Measurements from ENCODE around the gene ELOVL2. TPM values are rescaled to one million over a fixed set of nuclear protein-coding genes. Genes with fewer than 3 reads are reported as not detected.
A peak's percentile ranks its signal among the peaks of the same experiment; 100 is the strongest.

ELOVL2 gene
- total RNA-seq, 1 donor from 2014 or later = 57.0 TPM

GRCh38 chr6:11039040-11039439 is 5.1 kb downstream of the ELOVL2 start:
- no peaks in the 10 kb centered on the region for H3K27me3 Mint-ChIP-seq (ENCODE audit: unreplicated experiment)
- TF ChIP-seq CTCF (IDR thresholded peaks at IDR 0.05) = no peak
- H3K9me3 Mint-ChIP-seq (ENCODE audit: unreplicated experiment) = no peaks in the 10 kb centered on the region
- H3K4me1 Mint-ChIP-seq (ENCODE audit: unreplicated experiment) = peaks cover 56% of the 10 kb centered on the region
- no peak for DNase-seq (ENCODE audit: extremely low spot score, unreplicated experiment)
- H3K4me3 Mint-ChIP-seq (ENCODE audit: unreplicated experiment) = no peak overlapping the region
- H3K36me3 Mint-ChIP-seq (ENCODE audit: unreplicated experiment) = no peaks in the 10 kb centered on the region
- peak overlapping the region; percentile 90 for H3K27ac Mint-ChIP-seq (ENCODE audit: unreplicated experiment)

GRCh38 chr6:11036977-11037430 is 7.1 kb downstream of the ELOVL2 start:
- Mint-ChIP-seq H3K27me3 (ENCODE audit: unreplicated experiment) (no peaks in the 10 kb centered on the region), H3K36me3 (ENCODE audit: unreplicated experiment) (no peaks in the 10 kb centered on the region)
- TF ChIP-seq CTCF (IDR thresholded peaks at IDR 0.05) = no peak

DNA sequence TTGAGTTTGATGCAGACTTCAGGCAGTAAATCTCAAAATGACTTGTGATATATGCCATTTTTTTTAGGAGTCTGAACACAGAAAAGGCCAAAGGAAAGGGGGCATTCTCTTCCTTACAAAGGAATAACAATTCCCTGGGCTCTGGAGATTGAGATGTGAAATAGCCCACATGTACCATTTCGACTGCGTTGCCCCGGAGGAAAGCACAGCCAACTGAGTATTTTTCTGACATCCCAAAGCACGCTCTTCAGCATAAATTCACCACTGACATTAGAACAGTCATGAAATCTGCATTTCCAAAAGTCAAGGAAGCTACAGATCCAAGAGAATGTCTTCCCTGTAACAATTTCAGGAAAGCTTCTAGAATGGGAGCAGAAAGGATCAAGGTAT is 7.8 kb downstream of the ELOVL2 start:
- no peak for DNase-seq (ENCODE audit: extremely low spot score, unreplicated experiment)
- Mint-ChIP-seq H3K4me1 (ENCODE audit: unreplicated experiment) (peaks cover 58% of the 10 kb centered on the region), H3K4me3 (ENCODE audit: unreplicated experiment) (no peak overlapping the region), H3K36me3 (ENCODE audit: unreplicated experiment) (no peaks in the 10 kb centered on the region), H3K9me3 (ENCODE audit: unreplicated experiment) (no peaks in the 10 kb centered on the region), H3K27ac (ENCODE audit: unreplicated experiment) (no peak overlapping the region), H3K27me3 (ENCODE audit: unreplicated experiment) (no peaks in the 10 kb centered on the region)
- no peak for TF ChIP-seq CTCF (IDR thresholded peaks at IDR 0.05)

More at GRCh38 chr6:11036977-11037430, 7.1 kb downstream of the ELOVL2 start:
- Mint-ChIP-seq H3K9me3 (ENCODE audit: unreplicated experiment) (no peaks in the 10 kb centered on the region), H3K4me1 (ENCODE audit: unreplicated experiment) (peaks cover 60% of the 10 kb centered on the region), H3K4me3 (ENCODE audit: unreplicated experiment) (no peak overlapping the region), H3K27ac (ENCODE audit: unreplicated experiment) (peak overlapping the region; percentile 5)
- DNase-seq (ENCODE audit: extremely low spot score, unreplicated experiment) = no peak

DNA sequence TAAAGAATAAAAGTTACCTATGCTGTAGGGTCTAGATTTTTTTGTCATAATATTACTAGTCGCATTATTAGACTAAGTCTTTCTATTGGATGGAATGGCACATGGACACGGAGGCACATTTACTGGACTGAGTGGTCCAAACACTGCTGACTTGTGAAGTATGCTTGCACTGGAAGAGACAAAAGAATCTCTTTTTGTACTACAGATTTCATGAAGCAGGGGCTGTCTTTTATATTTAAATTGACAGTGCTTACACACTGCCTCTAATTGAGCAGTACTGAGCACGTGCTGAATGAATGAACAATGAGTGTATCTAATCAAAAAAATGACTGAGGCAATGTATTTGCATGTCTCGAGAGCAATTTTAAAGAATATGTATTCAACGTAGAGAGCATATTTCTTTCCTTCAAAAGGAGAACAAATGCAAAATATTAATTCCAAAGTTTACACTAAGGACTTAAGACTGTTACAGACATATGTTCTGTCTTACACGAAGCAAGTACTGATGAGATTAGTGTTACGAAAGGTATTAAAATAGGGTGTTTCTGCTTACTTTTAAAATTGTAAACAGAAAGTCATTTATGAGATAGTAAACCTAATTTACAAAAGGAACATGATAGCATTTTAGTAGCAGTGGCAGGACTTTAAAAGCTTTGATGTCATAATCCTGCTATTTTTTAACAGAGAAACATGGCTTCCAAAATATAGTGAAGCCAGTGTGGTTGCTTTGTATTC is 8.3 kb downstream of the ELOVL2 start:
- TF ChIP-seq CTCF (IDR thresholded peaks at IDR 0.05) = no peak
- no peaks in the 10 kb centered on the region for H3K9me3 Mint-ChIP-seq (ENCODE audit: unreplicated experiment)
- no peaks in the 10 kb centered on the region for H3K27me3 Mint-ChIP-seq (ENCODE audit: unreplicated experiment)
- no peak overlapping the region for H3K4me3 Mint-ChIP-seq (ENCODE audit: unreplicated experiment)
- H3K27ac Mint-ChIP-seq (ENCODE audit: unreplicated experiment) = no peak overlapping the region
- H3K36me3 Mint-ChIP-seq (ENCODE audit: unreplicated experiment) = no peaks in the 10 kb centered on the region
- no peak for DNase-seq (ENCODE audit: extremely low spot score, unreplicated experiment)
- peaks cover 53% of the 10 kb centered on the region for H3K4me1 Mint-ChIP-seq (ENCODE audit: unreplicated experiment)

DNA sequence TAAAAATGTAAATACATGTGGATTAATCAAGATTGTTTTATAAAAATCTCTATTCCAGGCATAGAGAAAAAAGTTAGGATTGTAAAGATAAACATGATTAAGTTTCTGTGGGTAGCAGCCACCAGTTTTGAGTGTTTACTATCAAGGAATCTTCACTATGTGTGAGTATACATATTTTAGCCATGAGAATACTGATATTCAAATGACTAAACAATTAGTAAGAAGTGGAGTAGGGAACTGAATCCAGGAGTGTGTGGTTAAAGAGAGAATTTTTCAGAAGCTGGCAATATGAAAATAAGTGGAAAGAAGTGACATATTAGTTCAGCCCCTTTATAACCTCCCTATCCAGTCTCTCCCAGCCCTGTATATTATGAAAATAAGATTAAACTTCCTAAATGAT is 10.3 kb downstream of the ELOVL2 start:
- no peak for TF ChIP-seq CTCF (IDR thresholded peaks at IDR 0.05)
- Mint-ChIP-seq H3K27me3 (ENCODE audit: unreplicated experiment) (no peaks in the 10 kb centered on the region), H3K4me1 (ENCODE audit: unreplicated experiment) (peaks cover 41% of the 10 kb centered on the region), H3K4me3 (ENCODE audit: unreplicated experiment) (no peak overlapping the region), H3K36me3 (ENCODE audit: unreplicated experiment) (no peaks in the 10 kb centered on the region), H3K27ac (ENCODE audit: unreplicated experiment) (peak overlapping the region; percentile 54), H3K9me3 (ENCODE audit: unreplicated experiment) (no peaks in the 10 kb centered on the region)
- DNase-seq (ENCODE audit: extremely low spot score, unreplicated experiment) = no peak

Measured in osteocyte (in vitro differentiated cells).